Ectodermal cell (in vitro differentiated cells): ENCODE measurements around the gene ZMIZ1.

Experiments used
- H3K27ac ChIP-seq: 2 replicates; pipeline ENCODE4 v1.7.0; 2013; ENCODE audit warnings: mild to moderate bottlenecking, low read depth, low read length; ENCODE audit not compliant: insufficient read depth, poor library complexity, severe bottlenecking
- H3K27me3 ChIP-seq: 2 replicates; pipeline ENCODE4 v1.7.0; 2013; ENCODE audit warnings: mild to moderate bottlenecking, low read length; ENCODE audit not compliant: insufficient read depth, control insufficient read depth, poor library complexity, severe bottlenecking
- H3K36me3 ChIP-seq: one replicate; pipeline ENCODE4 v1.7.0; 2013; ENCODE audit warnings: low read length; ENCODE audit not compliant: control insufficient read depth, insufficient read depth
- H3K4me1 ChIP-seq: one replicate; pipeline ENCODE4 v1.7.0; 2013; ENCODE audit warnings: low read length; ENCODE audit not compliant: control insufficient read depth, insufficient read depth
- H3K4me3 ChIP-seq: 2 replicates; pipeline ENCODE4 v1.7.0; 2013; ENCODE audit warnings: low read depth, low read length, control low read depth; ENCODE audit not compliant: insufficient read depth
- H3K9me3 ChIP-seq: 2 replicates; pipeline ENCODE4 v1.7.0; 2013; ENCODE audit warnings: mild to moderate bottlenecking, low read length, moderate library complexity; ENCODE audit not compliant: control insufficient read depth
- WGBS, 2 experiments: methylation state at CpG; one replicate each; pipeline ENCODE4 v1.1.7; 2013; ENCODE audit warnings: missing lambda C conversion rate in 2 of 2; 5-methylcytosine and 5-hydroxymethylcytosine counted together

ZMIZ1 gene

GRCh38 chr10:79107736-79108264 is 39.0 kb downstream of the ZMIZ1 start:
- 63 to 73% methylated on average over 3 to 4 of the region's 5 CpGs for WGBS, 2 experiments
- Histone ChIP-seq H3K36me3 (no peaks in the 10 kb centered on the region), H3K4me3 (no peak overlapping the region), H3K27ac (peak overlapping the region; percentile 16), H3K4me1 (peaks cover 25% of the 10 kb centered on the region), H3K27me3 (no peaks in the 10 kb centered on the region), H3K9me3 (no peaks in the 10 kb centered on the region)

- Histone ChIP-seq H3K4me1 (peaks cover 32% of the 10 kb centered on the region), H3K9me3 (no peaks in the 10 kb centered on the region), H3K27ac (no peak overlapping the region), H3K27me3 (no peaks in the 10 kb centered on the region), H3K4me3 (no peak overlapping the region), H3K36me3 (no peaks in the 10 kb centered on the region)
- WGBS, 2 experiments: 83 to 86% methylated on average over 6 of the region's 6 CpGs
Measured at GRCh38 chr10:79108728-79109127, 40.0 kb downstream of the ZMIZ1 start.

- Histone ChIP-seq H3K27me3 (no peaks in the 10 kb centered on the region), H3K4me3 (no peak overlapping the region), H3K9me3 (no peaks in the 10 kb centered on the region), H3K36me3 (no peaks in the 10 kb centered on the region), H3K4me1 (peaks cover 49% of the 10 kb centered on the region), H3K27ac (no peak overlapping the region)
- 94% methylated on average over 5 of the region's 5 CpGs for WGBS, 2 experiments
Measured at GRCh38 chr10:79111427-79111826, 42.7 kb downstream of the ZMIZ1 start.

DNA sequence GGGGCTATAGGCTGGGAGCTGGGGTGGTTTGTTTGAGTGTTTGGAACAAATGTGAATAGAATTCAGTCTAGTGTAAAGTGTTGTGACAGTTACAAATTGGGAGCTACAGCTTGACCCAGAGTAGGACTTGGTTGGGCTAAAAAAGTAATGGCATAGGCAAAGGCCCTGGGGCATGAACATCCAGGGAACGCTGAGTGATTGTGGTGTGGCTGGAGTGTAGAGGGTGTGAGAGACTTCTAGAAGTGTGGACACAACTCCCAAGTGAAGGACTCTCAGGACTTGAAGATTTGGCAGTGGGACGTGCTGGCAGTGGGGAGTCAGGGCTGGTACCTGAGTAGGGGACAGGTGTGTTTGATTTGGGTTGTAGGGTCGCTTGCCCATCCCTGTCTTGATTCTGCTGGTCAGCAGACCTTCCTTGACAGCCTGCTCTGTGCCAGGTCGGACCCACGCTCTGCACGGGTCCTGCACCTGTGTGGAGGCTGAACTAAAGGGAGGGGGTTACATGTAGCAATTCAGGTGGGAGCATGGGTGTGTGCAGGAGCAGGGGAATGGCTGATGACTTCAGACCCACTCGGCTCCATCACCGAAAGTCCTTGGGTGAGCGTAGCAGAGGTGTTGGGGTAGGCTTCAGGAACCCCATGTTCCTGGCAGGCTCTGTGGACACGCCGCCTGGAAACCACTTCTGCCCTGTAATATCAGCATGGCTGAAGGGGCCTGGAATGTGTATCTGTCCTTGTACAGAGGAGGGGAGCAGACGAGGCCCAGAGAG is 43.3 kb downstream of the ZMIZ1 start:
- H3K27ac ChIP-seq: no peak overlapping the region

GRCh38 chr10:79112881-79113431 is 44.2 kb downstream of the ZMIZ1 start:
- no peak overlapping the region for H3K27ac ChIP-seq
- no peaks in the 10 kb centered on the region for H3K9me3 ChIP-seq
- H3K36me3 ChIP-seq: no peaks in the 10 kb centered on the region
- H3K4me1 ChIP-seq: peaks cover 39% of the 10 kb centered on the region
- WGBS, 2 experiments: 79 to 84% methylated on average over 11 of the region's 11 CpGs
- no peaks in the 10 kb centered on the region for H3K27me3 ChIP-seq
- H3K4me3 ChIP-seq: no peak overlapping the region

More for the DNA sequence above, 43.3 kb downstream of the ZMIZ1 start:
- H3K36me3 ChIP-seq: no peaks in the 10 kb centered on the region
- H3K9me3 ChIP-seq: no peaks in the 10 kb centered on the region
- 92 to 94% methylated on average over 12 of the region's 12 CpGs for WGBS, 2 experiments
- no peak overlapping the region for H3K4me3 ChIP-seq
- peaks cover 48% of the 10 kb centered on the region for H3K4me1 ChIP-seq
- no peaks in the 10 kb centered on the region for H3K27me3 ChIP-seq

GRCh38 chr10:79113827-79114226 is 45.1 kb downstream of the ZMIZ1 start:
- H3K36me3 ChIP-seq: no peaks in the 10 kb centered on the region
- 21 to 29% methylated on average over 9 of the region's 9 CpGs for WGBS, 2 experiments
- H3K4me1 ChIP-seq: peaks cover 38% of the 10 kb centered on the region
- no peaks in the 10 kb centered on the region for H3K9me3 ChIP-seq
- H3K4me3 ChIP-seq: no peak overlapping the region
- H3K27ac ChIP-seq: no peak overlapping the region
- no peaks in the 10 kb centered on the region for H3K27me3 ChIP-seq

GRCh38 chr10:79115302-79115701 is 46.5 kb downstream of the ZMIZ1 start:
- no peaks in the 10 kb centered on the region for H3K27me3 ChIP-seq
- H3K4me1 ChIP-seq: peaks cover 38% of the 10 kb centered on the region
- no peak overlapping the region for H3K4me3 ChIP-seq
- H3K9me3 ChIP-seq: no peaks in the 10 kb centered on the region
- WGBS, 2 experiments: 92 to 93% methylated on average over 4 of the region's 4 CpGs
- no peak overlapping the region for H3K27ac ChIP-seq
- H3K36me3 ChIP-seq: no peaks in the 10 kb centered on the region

GRCh38 chr10:79116368-79116767 is 47.6 kb downstream of the ZMIZ1 start:
- WGBS, 2 experiments: 89 to 92% methylated on average over 4 of the region's 4 CpGs
- Histone ChIP-seq H3K4me1 (peaks cover 38% of the 10 kb centered on the region), H3K27ac (no peak overlapping the region)

DNA sequence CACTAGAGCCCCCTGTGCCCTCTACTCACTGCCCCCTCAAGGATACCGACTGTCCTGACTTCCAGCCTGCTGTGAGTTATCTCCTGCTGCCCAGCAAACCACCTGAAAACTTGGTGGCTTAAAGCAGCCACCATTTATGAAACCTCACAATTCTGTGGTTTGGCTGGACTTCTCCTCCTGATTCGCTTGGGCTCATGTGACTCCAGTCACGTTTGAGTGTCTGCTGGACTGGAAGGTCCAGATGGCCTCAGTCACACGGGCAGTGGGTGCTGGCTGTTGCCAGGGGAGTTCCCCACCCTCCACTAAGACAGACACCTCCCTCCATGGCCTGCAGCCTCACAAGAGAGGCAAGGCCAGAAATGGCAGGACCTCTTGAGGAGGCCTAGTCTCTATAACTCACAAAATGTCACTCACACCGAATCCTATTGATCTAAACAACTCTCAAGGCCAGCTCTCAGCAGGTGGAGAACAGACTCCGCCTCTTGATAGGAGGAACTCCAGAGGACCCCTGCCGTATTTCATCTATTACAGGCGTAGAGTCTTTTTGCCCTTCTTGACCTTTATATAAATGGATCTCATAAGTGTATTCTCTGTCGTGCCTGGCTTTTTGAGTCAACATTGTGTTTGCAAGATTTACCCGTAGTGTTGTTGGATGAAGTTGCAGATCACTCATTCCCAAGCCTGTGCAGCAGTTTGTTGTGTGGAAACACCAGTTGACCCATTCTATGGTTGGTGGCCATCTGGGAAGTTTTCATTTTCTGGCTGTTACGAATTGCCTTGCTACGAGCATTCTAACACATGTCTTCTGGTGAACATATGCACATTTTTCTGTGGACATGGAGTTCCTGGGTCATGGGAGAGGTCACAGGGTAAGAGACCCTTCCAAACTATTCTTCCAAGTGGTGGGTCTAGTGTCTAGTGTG is 48.3 kb downstream of the ZMIZ1 start:
- Histone ChIP-seq H3K4me3 (no peak overlapping the region), H3K27ac (no peak overlapping the region), H3K36me3 (peaks cover 5% of the 10 kb centered on the region), H3K9me3 (no peaks in the 10 kb centered on the region), H3K4me1 (peaks cover 38% of the 10 kb centered on the region), H3K27me3 (no peaks in the 10 kb centered on the region)
- WGBS, 2 experiments: 77 to 79% methylated on average over 12 of the region's 12 CpGs

More at GRCh38 chr10:79116368-79116767, 47.6 kb downstream of the ZMIZ1 start:
- Histone ChIP-seq H3K9me3 (no peaks in the 10 kb centered on the region), H3K27me3 (no peaks in the 10 kb centered on the region), H3K36me3 (peaks cover 5% of the 10 kb centered on the region), H3K4me3 (no peak overlapping the region)
